DND-41 (cell line): ENCODE measurements around the gene GPR82.

Source experiments
- ATAC-seq: fragments of 200-7000 bp; cut with Tn5 transposase; 3 replicates; pipeline ENCODE4 v1.9.1; 2021; ENCODE audit warnings: low read depth; ENCODE audit not compliant: insufficient read depth
- DNase-seq: peaks from one replicate; pipeline ENCODE4 v3.0.0-alpha.2; 2020
- H2AFZ ChIP-seq: 2 replicates; pipeline ENCODE4 v1.6.0; 2012; ENCODE audit warnings: low read depth, low read length
- H3K27ac ChIP-seq: 2 replicates; pipeline ENCODE4 v1.5.1; 2012; ENCODE audit warnings: low read length, inconsistent platforms
- H3K27me3 ChIP-seq: fragments of 200-600 bp; sonication (generic); 2 replicates; pipeline ENCODE4 v1.6.0; 2012; ENCODE audit warnings: low read length, mild to moderate bottlenecking, inconsistent platforms; ENCODE audit not compliant: insufficient read depth, poor library complexity
- H3K36me3 ChIP-seq: 2 replicates; pipeline ENCODE4 v1.5.1; 2012; ENCODE audit warnings: low read length, inconsistent platforms; ENCODE audit not compliant: insufficient read depth
- H3K4me1 ChIP-seq: 2 replicates; pipeline ENCODE4 v1.5.1; 2012; ENCODE audit warnings: mild to moderate bottlenecking, low read length; ENCODE audit not compliant: insufficient read depth
- H3K4me2 ChIP-seq: 2 replicates; pipeline ENCODE4 v1.6.0; 2012; ENCODE audit warnings: mild to moderate bottlenecking, moderate library complexity, low read length, inconsistent platforms; ENCODE audit not compliant: insufficient read depth
- H3K4me3 ChIP-seq, 2 experiments: fragments of 200-600 bp in 1 of 2; shearing (Covaris generic) in 1 of 2; 2 replicates each; pipeline ENCODE4 v1.5.1; 2012 to 2016; ENCODE audit warnings: inconsistent platforms in 2 of 2, low read length in 2 of 2, mild to moderate bottlenecking in 2 of 2, low read depth in 1 of 2, moderate library complexity in 1 of 2
- H3K79me2 ChIP-seq: 2 replicates; pipeline ENCODE4 v1.6.0; 2012; ENCODE audit warnings: low read length, inconsistent platforms; ENCODE audit not compliant: insufficient read depth
- H3K9ac ChIP-seq: 2 replicates; pipeline ENCODE4 v1.6.0; 2012; ENCODE audit warnings: low read depth, mild to moderate bottlenecking, inconsistent platforms, low read length, moderate library complexity
- H3K9me3 ChIP-seq: 2 replicates; pipeline ENCODE4 v1.5.1; 2012; ENCODE audit warnings: low read length, moderate library complexity, mild to moderate bottlenecking, inconsistent platforms; ENCODE audit not compliant: insufficient read depth, severe bottlenecking
- H4K20me1 ChIP-seq: 2 replicates; pipeline ENCODE4 v1.6.0; 2012; ENCODE audit warnings: low read length; ENCODE audit not compliant: insufficient read depth
- EZH2 ChIP-seq: IDR thresholded peaks from 3 replicates; pipeline ENCODE4 v1.6.1; 2012; ENCODE audit warnings: borderline replicate concordance, low read depth, mild to moderate bottlenecking, moderate library complexity, low read length, inconsistent platforms; ENCODE audit not compliant: severe bottlenecking
- TF ChIP-seq, protein P1 (sequence below): IDR thresholded peaks from 2 replicates; pipeline ENCODE4 v1.5.1; 2012; ENCODE audit warnings: borderline replicate concordance, low read length, moderate library complexity, mild to moderate bottlenecking; ENCODE audit not compliant: poor library complexity, severe bottlenecking; ENCODE audit errors: extremely low read depth

GPR82 gene

GRCh38 chrX:41689711-41690110 is 34.3 kb upstream of the GPR82 start:
- no peak overlapping the region for H3K27ac ChIP-seq

GRCh38 chrX:41692162-41692749 is 31.7 kb upstream of the GPR82 start:
- Histone ChIP-seq H3K27ac (no peak overlapping the region), H4K20me1 (no peaks in the 10 kb centered on the region), H2AFZ (no peak overlapping the region), H3K9me3 (no peaks in the 10 kb centered on the region), H3K79me2 (no peaks in the 10 kb centered on the region), H3K4me3 (no peak overlapping the region), H3K9ac (no peak overlapping the region), H3K36me3 (peaks cover 6% of the 10 kb centered on the region; the same call in 1 of the 2 replicates), H3K27me3 (no peaks in the 10 kb centered on the region), H3K4me2 (no peak overlapping the region), H3K4me1 (no peaks in the 10 kb centered on the region)
- ATAC-seq (no peak), DNase-seq (no peak)
- TF ChIP-seq, protein P1, sequence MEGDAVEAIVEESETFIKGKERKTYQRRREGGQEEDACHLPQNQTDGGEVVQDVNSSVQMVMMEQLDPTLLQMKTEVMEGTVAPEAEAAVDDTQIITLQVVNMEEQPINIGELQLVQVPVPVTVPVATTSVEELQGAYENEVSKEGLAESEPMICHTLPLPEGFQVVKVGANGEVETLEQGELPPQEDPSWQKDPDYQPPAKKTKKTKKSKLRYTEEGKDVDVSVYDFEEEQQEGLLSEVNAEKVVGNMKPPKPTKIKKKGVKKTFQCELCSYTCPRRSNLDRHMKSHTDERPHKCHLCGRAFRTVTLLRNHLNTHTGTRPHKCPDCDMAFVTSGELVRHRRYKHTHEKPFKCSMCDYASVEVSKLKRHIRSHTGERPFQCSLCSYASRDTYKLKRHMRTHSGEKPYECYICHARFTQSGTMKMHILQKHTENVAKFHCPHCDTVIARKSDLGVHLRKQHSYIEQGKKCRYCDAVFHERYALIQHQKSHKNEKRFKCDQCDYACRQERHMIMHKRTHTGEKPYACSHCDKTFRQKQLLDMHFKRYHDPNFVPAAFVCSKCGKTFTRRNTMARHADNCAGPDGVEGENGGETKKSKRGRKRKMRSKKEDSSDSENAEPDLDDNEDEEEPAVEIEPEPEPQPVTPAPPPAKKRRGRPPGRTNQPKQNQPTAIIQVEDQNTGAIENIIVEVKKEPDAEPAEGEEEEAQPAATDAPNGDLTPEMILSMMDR = no peak
- no peak for TF ChIP-seq EZH2

More at GRCh38 chrX:41689711-41690110, 34.3 kb upstream of the GPR82 start:
- H3K4me1 ChIP-seq = no peaks in the 10 kb centered on the region
- TF ChIP-seq EZH2 = no peak
- TF ChIP-seq, protein P1 = no peak
- DNase-seq (no peak), ATAC-seq (no peak)
- H3K36me3 ChIP-seq = peaks cover 5% of the 10 kb centered on the region; the same call in 1 of the 2 replicates
- no peak overlapping the region for H3K4me3 ChIP-seq
- no peaks in the 10 kb centered on the region for H3K79me2 ChIP-seq
- no peaks in the 10 kb centered on the region for H3K9me3 ChIP-seq
- H4K20me1 ChIP-seq = no peaks in the 10 kb centered on the region
- no peak overlapping the region for H3K4me2 ChIP-seq
- H3K9ac ChIP-seq = no peak overlapping the region
- H3K27me3 ChIP-seq = no peaks in the 10 kb centered on the region
- no peak overlapping the region for H2AFZ ChIP-seq

GRCh38 chrX:41693024-41693423 is 31.0 kb upstream of the GPR82 start:
- Histone ChIP-seq H3K9ac (no peak overlapping the region), H3K4me3 (no peak overlapping the region), H3K9me3 (no peaks in the 10 kb centered on the region), H4K20me1 (no peaks in the 10 kb centered on the region), H3K27me3 (no peaks in the 10 kb centered on the region), H3K27ac (no peak overlapping the region), H3K36me3 (peaks cover 5% of the 10 kb centered on the region; the same call in 1 of the 2 replicates), H3K79me2 (no peaks in the 10 kb centered on the region), H3K4me1 (no peaks in the 10 kb centered on the region), H3K4me2 (no peak overlapping the region), H2AFZ (no peak overlapping the region)
- DNase-seq (no peak), ATAC-seq (no peak)
- TF ChIP-seq EZH2 = no peak
- TF ChIP-seq, protein P1 = no peak
